Limb (tissue), 2 donors: Measurements from ENCODE around the gene ATOH1.

Experiments
- DNase-seq, 2 donors: peaks; one replicate each; pipeline ENCODE4 v3.0.0-alpha.2; 2016; ENCODE audit errors: extremely low spot score in 2 of 2

The ATOH1 gene

DNA sequence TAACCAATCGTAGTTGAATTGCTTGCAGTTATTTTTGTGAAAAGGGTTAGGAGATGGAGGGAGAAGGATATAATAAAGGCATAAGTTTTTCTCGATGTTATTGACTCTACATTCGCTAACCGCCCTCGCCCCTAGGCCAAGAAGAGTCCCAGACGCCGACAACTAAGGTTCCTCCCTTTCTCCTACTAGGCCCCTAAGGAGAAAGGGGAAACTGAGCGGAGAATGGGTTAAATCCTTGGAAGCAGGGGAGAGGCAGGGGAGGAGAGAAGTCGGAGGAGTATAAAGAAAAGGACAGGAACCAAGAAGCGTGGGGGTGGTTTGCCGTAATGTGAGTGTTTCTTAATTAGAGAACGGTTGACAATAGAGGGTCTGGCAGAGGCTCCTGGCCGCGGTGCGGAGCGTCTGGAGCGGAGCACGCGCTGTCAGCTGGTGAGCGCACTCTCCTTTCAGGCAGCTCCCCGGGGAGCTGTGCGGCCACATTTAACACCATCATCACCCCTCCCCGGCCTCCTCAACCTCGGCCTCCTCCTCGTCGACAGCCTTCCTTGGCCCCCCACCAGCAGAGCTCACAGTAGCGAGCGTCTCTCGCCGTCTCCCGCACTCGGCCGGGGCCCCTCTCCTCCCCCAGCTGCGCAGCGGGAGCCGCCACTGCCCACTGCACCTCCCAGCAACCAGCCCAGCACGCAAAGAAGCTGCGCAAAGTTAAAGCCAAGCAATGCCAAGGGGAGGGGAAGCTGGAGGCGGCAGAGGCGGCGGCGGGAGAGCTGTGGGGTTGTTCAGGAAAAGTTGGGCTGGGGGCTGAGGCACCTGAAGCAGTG is 5.9 kb downstream of the ATOH1 start:
- DNase-seq: peak in 1 of 2 donors; percentile 53

DNA sequence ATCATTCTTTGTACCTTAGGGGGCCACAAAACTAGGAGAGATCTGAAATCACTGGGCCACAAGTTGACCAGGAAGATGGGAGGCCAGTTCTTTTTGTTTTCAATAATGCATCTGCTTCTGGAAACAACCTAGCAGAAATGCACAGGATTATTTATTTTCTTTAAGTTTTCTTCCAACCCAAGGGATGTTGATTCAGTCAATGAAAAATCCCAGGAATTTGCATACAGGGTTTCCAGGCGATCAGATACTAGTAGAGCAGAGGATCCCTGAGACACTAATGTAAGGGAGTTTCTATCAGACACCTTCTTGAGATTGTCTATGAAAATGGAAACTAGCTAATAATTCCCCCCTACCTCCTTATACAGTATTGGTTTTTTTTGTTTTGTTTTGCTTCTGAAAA is 7.4 kb downstream of the ATOH1 start:
- no peak for DNase-seq

- no peak for DNase-seq
Observed at GRCh38 chr4:93839704-93840103, 11.2 kb downstream of the ATOH1 start.

DNA sequence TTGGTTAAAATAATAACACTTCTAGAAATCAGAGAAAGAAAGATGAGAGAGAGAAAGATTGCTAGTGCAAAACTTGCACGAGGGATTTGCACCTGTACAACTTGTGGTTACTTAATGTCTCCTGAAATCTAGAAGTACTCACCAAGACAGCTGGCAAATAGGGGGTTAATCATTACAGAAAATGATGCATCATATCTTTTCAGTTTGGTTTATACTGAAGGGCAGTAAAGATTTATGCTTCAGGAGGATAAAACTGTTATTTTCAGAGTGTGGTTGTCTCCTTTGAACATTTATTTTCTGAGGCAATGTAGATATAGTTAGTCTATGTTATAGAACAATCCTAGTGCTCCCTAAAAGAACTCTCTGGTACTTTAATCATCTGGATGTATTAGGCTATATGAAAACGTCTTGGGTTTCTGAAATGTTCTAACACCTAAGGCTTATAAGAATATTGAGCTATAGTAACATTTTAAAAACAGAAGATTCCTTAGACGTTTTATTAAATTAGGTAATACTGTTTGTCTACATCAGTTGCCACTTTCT is 13.3 kb downstream of the ATOH1 start:
- no peak for DNase-seq

DNA sequence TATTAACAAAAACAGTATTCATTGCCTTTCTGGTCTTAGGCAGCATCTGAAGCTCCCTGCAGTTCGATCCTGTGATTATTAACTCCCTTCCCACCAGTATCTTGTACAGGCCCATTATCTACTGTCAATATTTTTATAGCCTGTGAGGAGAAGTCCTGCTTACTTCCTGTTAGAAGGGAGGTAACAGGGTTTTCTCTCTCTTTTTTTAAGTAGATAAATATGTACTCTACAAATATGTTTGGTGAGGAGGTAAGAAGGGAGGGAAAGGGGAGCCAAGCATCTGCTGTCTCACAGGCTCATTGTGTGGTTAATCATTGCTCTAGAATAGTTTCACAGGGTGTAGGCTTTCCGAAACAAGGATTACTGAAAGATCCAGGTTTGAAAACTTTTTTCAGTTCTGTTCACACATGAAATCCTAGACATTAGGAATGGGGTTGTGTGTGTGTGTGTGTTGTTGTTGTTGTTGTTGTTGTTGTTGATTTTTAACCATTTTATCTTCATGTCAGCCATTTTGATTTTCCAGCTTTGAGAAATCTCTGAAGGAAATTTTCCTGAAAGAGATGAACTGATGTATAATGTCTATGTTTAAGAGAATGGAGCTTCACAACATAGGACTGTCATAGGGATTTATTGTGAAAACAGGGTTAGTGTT is 14.2 kb downstream of the ATOH1 start:
- DNase-seq: no peak

- DNase-seq: no peak
Observed at GRCh38 chr4:93843772-93844171, 15.2 kb downstream of the ATOH1 start.

DNA sequence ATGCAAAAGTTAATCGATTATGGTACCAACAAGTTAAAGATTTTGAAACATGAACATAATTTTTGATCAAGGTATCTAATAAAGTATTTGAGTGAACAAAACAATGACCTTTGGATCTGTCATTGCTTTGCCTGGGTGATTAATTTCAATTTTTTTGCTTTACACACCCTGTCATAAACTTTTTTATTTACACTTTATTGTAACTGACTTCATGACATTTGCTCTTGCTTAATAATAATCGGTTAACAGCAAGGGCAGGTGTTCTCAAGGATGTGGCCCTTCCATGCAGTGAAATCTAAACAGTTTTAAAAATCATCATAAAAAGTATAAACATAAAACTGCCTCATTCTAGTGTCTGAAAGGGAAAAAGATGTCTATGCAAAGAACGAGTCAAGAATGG is 24.1 kb downstream of the ATOH1 start:
- no peak for DNase-seq

GRCh38 chr4:93855926-93856325 is 27.4 kb downstream of the ATOH1 start:
- DNase-seq: no peak

DNA sequence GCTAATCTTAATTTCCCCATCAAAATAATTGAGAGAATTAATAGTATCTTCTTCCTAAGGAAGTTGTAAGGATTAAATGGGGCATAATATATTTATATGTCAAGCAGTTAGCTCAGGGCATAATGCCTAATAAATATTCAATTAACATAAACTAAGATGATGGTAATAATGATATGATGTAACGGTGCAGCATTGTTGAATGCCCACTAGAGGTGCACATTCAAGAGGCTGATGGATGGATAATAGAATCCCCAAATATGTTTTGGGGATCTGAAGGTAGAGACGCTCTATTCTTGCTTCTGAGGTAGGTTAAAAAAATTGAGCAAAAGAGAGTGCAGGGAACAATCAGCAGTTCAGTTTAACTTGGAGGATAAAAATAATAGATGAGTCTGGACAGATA is 37.1 kb downstream of the ATOH1 start:
- no peak for DNase-seq

DNA sequence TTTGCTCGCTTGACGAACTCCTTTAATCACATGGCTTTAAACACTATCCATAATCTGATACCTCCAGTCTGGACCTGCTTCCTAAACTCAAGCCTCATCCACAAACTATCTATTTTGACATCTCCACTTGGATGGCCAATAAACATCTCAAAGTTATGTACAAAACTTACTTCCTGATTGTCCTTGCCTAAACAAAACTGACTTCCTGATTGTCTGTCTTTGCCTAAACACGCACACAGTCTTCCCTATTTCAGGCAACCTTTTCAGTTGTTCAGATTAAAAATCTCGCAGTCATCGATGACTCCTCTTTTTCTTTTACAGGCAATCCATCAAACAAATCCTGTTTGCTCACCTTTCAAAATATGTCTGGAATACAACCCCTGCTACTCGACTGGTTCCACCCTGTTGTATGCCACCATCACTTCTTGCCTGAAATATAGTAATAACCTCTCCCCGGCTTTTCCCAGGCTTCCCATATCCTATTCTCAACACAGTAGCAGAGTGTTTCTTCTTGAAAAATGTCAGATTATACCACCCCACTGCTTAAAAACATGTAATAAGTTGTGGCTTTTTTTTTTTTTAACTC is 39.0 kb downstream of the ATOH1 start:
- no peak for DNase-seq

DNA sequence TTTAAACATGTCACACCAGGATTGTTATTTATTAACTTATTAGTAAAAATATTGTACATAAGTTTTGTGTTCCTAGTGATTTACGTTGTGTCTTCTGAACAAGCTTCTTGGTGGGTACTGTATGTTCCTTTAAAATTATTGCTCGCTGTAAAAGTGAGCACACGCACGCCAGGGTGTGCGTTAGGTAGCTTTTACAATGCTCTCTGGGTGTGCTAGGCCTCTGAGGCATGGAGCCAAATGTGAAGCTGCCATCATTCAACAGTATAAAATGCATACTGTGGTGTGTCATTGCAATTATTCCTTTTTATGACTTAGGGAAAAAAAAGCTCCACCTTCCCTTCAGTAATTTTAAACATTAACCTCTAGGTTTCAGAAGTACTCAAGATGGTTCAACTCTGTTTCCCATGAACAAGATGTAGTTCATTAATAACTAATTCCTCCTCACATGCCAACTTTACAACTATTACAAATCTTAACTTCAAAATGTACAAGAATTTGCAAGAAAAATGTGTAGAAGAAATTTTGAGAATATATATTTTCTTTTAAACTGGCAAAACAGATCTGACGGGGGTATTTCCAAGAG is 42.4 kb downstream of the ATOH1 start:
- no peak for DNase-seq

DNA sequence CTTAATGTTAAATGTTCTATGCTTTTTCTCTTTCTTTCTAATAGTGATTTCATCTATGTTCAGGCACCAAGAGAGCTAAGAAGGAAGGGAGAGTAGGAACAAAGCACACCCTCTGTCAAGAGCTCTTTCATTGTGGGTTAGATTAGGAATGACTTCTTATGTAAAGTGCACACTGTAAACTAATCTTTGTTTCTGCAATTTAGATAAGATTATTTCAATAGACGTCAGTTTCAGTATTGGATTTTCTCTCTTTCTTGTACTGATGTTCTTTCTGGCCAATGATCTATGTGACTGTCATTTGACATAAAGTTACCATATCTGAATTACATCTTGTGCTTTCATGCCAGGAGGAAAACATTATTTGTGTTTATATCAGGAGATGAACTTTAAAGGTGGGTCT is 48.2 kb downstream of the ATOH1 start:
- no peak for DNase-seq

GRCh38 chr4:93878566-93878965 is 50.0 kb downstream of the ATOH1 start:
- no peak for DNase-seq

DNA sequence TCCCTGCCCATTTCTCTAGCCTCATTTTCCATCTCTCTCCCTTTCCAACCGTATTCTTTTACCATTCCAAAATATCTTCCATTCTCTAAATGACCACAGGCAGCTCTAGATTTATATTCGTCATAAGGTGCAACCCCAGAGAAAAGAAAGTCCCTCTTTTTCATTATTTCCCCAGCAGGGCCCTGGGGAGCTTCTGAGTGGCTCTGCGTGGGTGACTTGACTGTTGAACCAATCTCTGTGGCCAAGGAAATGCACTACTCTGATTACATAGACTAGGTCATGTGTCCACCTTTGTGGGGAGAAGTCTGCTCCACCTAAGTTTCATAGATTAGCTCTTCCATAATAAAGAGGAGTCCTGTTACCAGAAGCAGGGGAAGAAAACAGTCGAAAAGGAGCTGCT is 51.4 kb downstream of the ATOH1 start:
- no peak for DNase-seq
